Measurements from ENCODE around the gene APIP. TPM values are rescaled to one million over a fixed set of nuclear protein-coding genes. Genes with fewer than 3 reads are reported as not detected.

Gene APIP
- total and polyA plus RNA-seq, 10 of the 15 experiments (the other 5 are each of a cell fraction or from before 2014, with no cell fraction given): 26.8 to 87.1 (median 52.8) TPM

GRCh38 chr11:34959770-34960169 lies 43.6 kb upstream of the APIP start:
- intact Hi-C loops (cut with micrococcal nuclease; ENCODE audit: unreplicated experiment) (no loop called here), in situ Hi-C loops (cut with MboI) (no loop called here)
- H3K9me3 ChIP-seq (replicated peaks; ENCODE audit: control insufficient read depth, insufficient read depth, low read length): no peaks in the 10 kb centered on the region
- ChIA-PET POLR2A (no interaction called here), RAD21 (ENCODE audit: unreplicated experiment) (no interaction called here), CTCF (interaction anchor here (1.1 kb wide), 1 partner anchor 26 kb away, joined by 3 read pairs; no protein-coding TSS in a partner anchor), SMC1A (ENCODE audit: uncharacterized antibody, unreplicated experiment) (interaction anchor here (1.0 to 1.4 kb wide), 3 partner anchors 18 to 148 kb away, joined by 3 read pairs; no protein-coding TSS in a partner anchor)
- H3K36me3 ChIP-seq (ENCODE audit: control insufficient read depth in 2 of 2, insufficient read depth in 2 of 2, low read length in 1 of 2): peaks cover 0 to 7% of the 10 kb centered on the region in 2 experiments; a peak in 1 of 4 replicates
- 96% methylated on average over 1 of the region's 1 CpG for WGBS (ENCODE audit: insufficient coverage, insufficient replicate concordance, low lambda C conversion rate, missing lambda C conversion rate)
- no peak overlapping the region for H2AFZ ChIP-seq (ENCODE audit: control insufficient read depth, low read depth, low read length)
- FAIRE-seq (no peak), DNase-seq (ENCODE audit: low read depth, low spot score) (no peak), ATAC-seq (no peak)
- BruUV-seq (replicated peaks): no TSS peak
- no peaks in the 10 kb centered on the region for H4K20me1 ChIP-seq (ENCODE audit: control insufficient read depth, insufficient read depth)
- no peaks in the 10 kb centered on the region for H3K4me1 ChIP-seq (ENCODE audit: control insufficient read depth, insufficient read depth, low read length)
- no peaks in the 10 kb centered on the region for H3K79me2 ChIP-seq (ENCODE audit: control insufficient read depth, insufficient read depth, low read length)
- no peak overlapping the region for H3K4me2 ChIP-seq (ENCODE audit: control insufficient read depth, insufficient read depth)
- H3K4me3 ChIP-seq: no peak overlapping the region
- H3K27me3 ChIP-seq (replicated peaks in 1 of 2; ENCODE audit: control insufficient read depth in 2 of 2, insufficient read depth in 2 of 2, low read length in 1 of 2): no peaks in the 10 kb centered on the region
- TF ChIP-seq CHD1 (IDR thresholded peaks at IDR 0.05; ENCODE audit: low read depth, low read length) (no peak), ZZZ3 (IDR thresholded peaks at IDR 0.05; ENCODE audit: control insufficient read depth, insufficient read length, low read depth) (no peak), EZH2 (IDR thresholded peaks at IDR 0.05; ENCODE audit: borderline replicate concordance, control insufficient read depth, low read depth, low read length) (no peak), ASH2L (IDR thresholded peaks at IDR 0.05; ENCODE audit: borderline replicate concordance, low read depth) (no peak)
- H3K9ac ChIP-seq (ENCODE audit: control insufficient read depth, insufficient read depth, low read length): no peak overlapping the region
- no peak overlapping the region for H3K27ac ChIP-seq (ENCODE audit: control insufficient read depth, insufficient read depth)

- RAD21 ChIA-PET (ENCODE audit: unreplicated experiment): no interaction called here
- no peak for TF ChIP-seq SUZ12 (IDR thresholded peaks at IDR 0.05; ENCODE audit: unreplicated experiment)
- TF ChIP-seq ZNF24 (IDR thresholded peaks at IDR 0.05): no peak
- no peak for TF ChIP-seq EP300 (IDR thresholded peaks at IDR 0.05; ENCODE audit: borderline replicate concordance in 1 of 2, control insufficient read depth in 1 of 2, low read depth in 2 of 2, low read length in 2 of 2)
- no peak for TF ChIP-seq NR2F1 (conservative IDR thresholded peaks at IDR 0.05)
- no peak for TF ChIP-seq BCL11A (IDR thresholded peaks at IDR 0.05; ENCODE audit: low read depth, low read length)
- no peak for TF ChIP-seq WRNIP1 (IDR thresholded peaks at IDR 0.05; ENCODE audit: borderline replicate concordance, low read depth, low read length)
- TF ChIP-seq BCL3 (IDR thresholded peaks at IDR 0.05; ENCODE audit: borderline replicate concordance, insufficient read depth, low read depth, low read length, poor library complexity, severe bottlenecking): no peak
- TF ChIP-seq CREB1 (IDR thresholded peaks at IDR 0.05; ENCODE audit: low read depth): no peak
- TF ChIP-seq ZBED1 (IDR thresholded peaks at IDR 0.05; ENCODE audit: borderline replicate concordance): no peak
- TF ChIP-seq SMAD1 (IDR thresholded peaks at IDR 0.05; ENCODE audit: low read depth, partially characterized antibody): no peak
- TF ChIP-seq YY1 (IDR thresholded peaks at IDR 0.05; ENCODE audit: low read depth, low read length): no peak
Observed at GRCh38 chr11:34957606-34958005, 41.4 kb upstream of the APIP start.

More at GRCh38 chr11:34957606-34958005, 41.4 kb upstream of the APIP start:
- H4K20me1 ChIP-seq (ENCODE audit: control insufficient read depth, insufficient read depth): no peaks in the 10 kb centered on the region
- no peak for ATAC-seq
- no TSS peak for BruUV-seq (replicated peaks)
- 98% methylated on average over 3 of the region's 3 CpGs for WGBS (ENCODE audit: insufficient coverage, insufficient replicate concordance, low lambda C conversion rate, missing lambda C conversion rate)
- no peak for DNase-seq (ENCODE audit: low read depth, low spot score)
- no peaks in the 10 kb centered on the region for H3K4me1 ChIP-seq (ENCODE audit: control insufficient read depth, insufficient read depth, low read length)
- no peaks in the 10 kb centered on the region for H3K9me3 ChIP-seq (replicated peaks; ENCODE audit: control insufficient read depth, insufficient read depth, low read length)
- CTCF ChIA-PET: no interaction called here
- FAIRE-seq: no peak
- H3K9ac ChIP-seq (ENCODE audit: control insufficient read depth, insufficient read depth, low read length): no peak overlapping the region
- H3K27me3 ChIP-seq (replicated peaks in 1 of 2; ENCODE audit: control insufficient read depth in 2 of 2, insufficient read depth in 2 of 2, low read length in 1 of 2): no peaks in the 10 kb centered on the region
- no peaks in the 10 kb centered on the region for H3K79me2 ChIP-seq (ENCODE audit: control insufficient read depth, insufficient read depth, low read length)
- intact Hi-C loops (cut with micrococcal nuclease; ENCODE audit: unreplicated experiment): no loop called here
- POLR2A ChIA-PET: no interaction called here
- in situ Hi-C loops (cut with MboI): no loop called here
- H2AFZ ChIP-seq (ENCODE audit: control insufficient read depth, low read depth, low read length): no peak overlapping the region
- H3K4me2 ChIP-seq (ENCODE audit: control insufficient read depth, insufficient read depth): no peak overlapping the region
- no peak overlapping the region for H3K4me3 ChIP-seq
- no peak overlapping the region for H3K27ac ChIP-seq (ENCODE audit: control insufficient read depth, insufficient read depth)
- H3K36me3 ChIP-seq (ENCODE audit: control insufficient read depth in 2 of 2, insufficient read depth in 2 of 2, low read length in 1 of 2): peaks cover 0 to 7% of the 10 kb centered on the region in 2 experiments; a peak in 1 of 4 replicates
- SMC1A ChIA-PET (ENCODE audit: uncharacterized antibody, unreplicated experiment): interaction anchor here (1.3 to 1.7 kb wide), 3 partner anchors 13 kb away, joined by 3 to 4 read pairs (median 3); no protein-coding TSS in a partner anchor
